Transverse colon (tissue), 4 donors: ENCODE results near the gene STRIT1. TPM values are rescaled to one million over a fixed set of nuclear protein-coding genes. Genes with fewer than 3 reads are reported as not detected.

Source experiments
- DNase-seq: peaks from one replicate; pipeline ENCODE4 v3.0.0-alpha.2; 2019
- H3K27ac ChIP-seq, 4 donors: fragments of 200-600 bp; sonication (generic); 2 replicates each; pipeline ENCODE4 v1.5.1; 2016 to 2018; ENCODE audit warnings: inconsistent platforms in 4 of 4
- H3K27me3 ChIP-seq: fragments of 200-600 bp; sonication (generic); 2 replicates; pipeline ENCODE4 v1.5.1; 2017; ENCODE audit warnings: inconsistent platforms
- H3K36me3 ChIP-seq, 4 donors: fragments of 200-600 bp; sonication (generic); 2 replicates each; pipeline ENCODE4 v1.5.1; 2017 to 2019; ENCODE audit warnings: inconsistent platforms in 4 of 4
- H3K4me1 ChIP-seq, 4 donors: fragments of 200-600 bp; sonication (generic); 2 replicates each; pipeline ENCODE4 v1.5.1; 2017 to 2020; ENCODE audit warnings: inconsistent platforms in 4 of 4
- H3K4me3 ChIP-seq, 4 donors: fragments of 200-600 bp; sonication (generic); 1 replicate in 1 of 4; 2 replicates in 3 of 4; pipeline versions ENCODE4 v1.5.1 to v1.6.1; 2017 to 2019; ENCODE audit warnings: inconsistent platforms in 4 of 4
- H3K9me3 ChIP-seq, 2 donors: fragments of 200-600 bp; sonication (generic); 2 replicates each; pipeline ENCODE4 v1.5.1; 2017 to 2019; ENCODE audit warnings: inconsistent platforms in 2 of 2
- CTCF ChIP-seq, 5 experiments: fragments of 200-600 bp in 3 of 5; fragments of 450-650 bp in 2 of 5; sonication (generic) in 3 of 5; IDR thresholded peaks; 1 replicate in 2 of 5; 2 replicates in 3 of 5; pipeline ENCODE4 v1.5.1; 2016 to 2017; ENCODE audit warnings: antibody characterized with exemption in 5 of 5, inconsistent platforms in 3 of 5, mild to moderate bottlenecking in 2 of 5, moderate library complexity in 1 of 5
- EP300 ChIP-seq: sonication (generic); formaldehyde crosslinking; IDR thresholded peaks from one replicate; pipeline ENCODE4 v1.6.1; 2017; ENCODE audit warnings: antibody characterized with exemption, low read depth
- POLR2A ChIP-seq: fragments of 450-650 bp; IDR thresholded peaks from one replicate; pipeline ENCODE4 v1.6.1; 2016; ENCODE audit warnings: antibody characterized with exemption, mild to moderate bottlenecking, moderate library complexity
- POLR2AphosphoS5 ChIP-seq, 3 donors: sonication (generic); formaldehyde crosslinking; IDR thresholded peaks; one replicate each; pipeline ENCODE4 v1.6.1; 2016; ENCODE audit warnings: antibody characterized with exemption in 3 of 3
- WGBS, 2 donors: methylation state at CpG; one replicate each; pipeline ENCODE4 v1.1.5; 2018; ENCODE audit warnings: low coverage in 1 of 2; 5-methylcytosine and 5-hydroxymethylcytosine counted together
- in situ Hi-C, 4 donors: fragments of 200-750 bp; cut with MboI; loops; one replicate each; pipeline versions ENCODE4 v1.15.0 to v1.15.1; 2017; ENCODE audit warnings: low sequenced_read_pairs in 3 of 4, low pct_ligation_motif_present in 1 of 4, low pct_unique_long_range_greater_than_20kb in 1 of 4
- intact Hi-C: fragments of 100-400 bp; cut with DNase I; formaldehyde crosslinking; loops from one replicate; pipeline ENCODE4 v1.15.1; 2023; ENCODE audit warnings: low total_unique reads
- total RNA-seq, 4 donors: library from RNA; depleted of rRNA; stranded (reverse); fragments of >200 nt; gene quantifications; one replicate each; pipeline ENCODE4 v1.1.0, GENCODE V29; 2016

Gene STRIT1
- total RNA-seq, 4 donors from 2014 or later, result 2.5 TPM; not detected in 3

- TF ChIP-seq CTCF (IDR thresholded peaks at IDR 0.05) (no peak), POLR2AphosphoS5 (IDR thresholded peaks at IDR 0.05) (no peak), EP300 (no peak), POLR2A (no peak)
- 86 to 100% methylated on average over 2 to 28 of the region's 28 CpGs for WGBS, 2 donors
- H3K4me3 ChIP-seq, result no peak overlapping the region
These were observed 16.1 kb upstream of the STRIT1 start for GRCh38 chr3:155309581-155309980.

GRCh38 chr3:155308831-155309230 lies 15.3 kb upstream of the STRIT1 start:
- no peak for TF ChIP-seq CTCF (IDR thresholded peaks at IDR 0.05)
- no peak for TF ChIP-seq POLR2A
- TF ChIP-seq POLR2AphosphoS5 (IDR thresholded peaks at IDR 0.05), result no peak
- TF ChIP-seq EP300, result no peak
- no peaks in the 10 kb centered on the region for H3K36me3 ChIP-seq
- no peaks in the 10 kb centered on the region for H3K9me3 ChIP-seq
- in situ Hi-C loops, result loop anchor here in 3 of 4 donors (25.0 kb wide), 2 partner anchors 347 to 547 kb away; no protein-coding TSS in a partner anchor
- 82 to 87% methylated on average over 6 to 9 of the region's 9 CpGs for WGBS, 2 donors
- H3K4me1 ChIP-seq, result no peaks in the 10 kb centered on the region
- no peaks in the 10 kb centered on the region for H3K27me3 ChIP-seq
- H3K27ac ChIP-seq, result no peak overlapping the region
- DNase-seq, result no peak
- no peak overlapping the region for H3K4me3 ChIP-seq
- intact Hi-C loops, result no loop called here

More at GRCh38 chr3:155309581-155309980, 16.1 kb upstream of the STRIT1 start:
- DNase-seq, result no peak
- no peaks in the 10 kb centered on the region for H3K4me1 ChIP-seq
- no peaks in the 10 kb centered on the region for H3K36me3 ChIP-seq
- intact Hi-C loops, result no loop called here
- no peak overlapping the region for H3K27ac ChIP-seq
- no peaks in the 10 kb centered on the region for H3K9me3 ChIP-seq
- in situ Hi-C loops, result loop anchor here in 3 of 4 donors (25.0 kb wide), 2 partner anchors 347 to 547 kb away; no protein-coding TSS in a partner anchor
- H3K27me3 ChIP-seq, result no peaks in the 10 kb centered on the region

GRCh38 chr3:155307183-155307582 lies 13.7 kb upstream of the STRIT1 start:
- no peak for DNase-seq
- Histone ChIP-seq H3K4me1 (no peaks in the 10 kb centered on the region), H3K27me3 (no peaks in the 10 kb centered on the region), H3K9me3 (no peaks in the 10 kb centered on the region), H3K36me3 (no peaks in the 10 kb centered on the region), H3K4me3 (no peak overlapping the region), H3K27ac (no peak overlapping the region)
- intact Hi-C loops (no loop called here), in situ Hi-C loops (loop anchor here in 3 of 4 donors (25.0 kb wide), 2 partner anchors 345 to 545 kb away; no protein-coding TSS in a partner anchor)
- TF ChIP-seq CTCF (IDR thresholded peaks at IDR 0.05) (no peak), POLR2A (no peak), EP300 (no peak), POLR2AphosphoS5 (IDR thresholded peaks at IDR 0.05) (no peak)
- 64 to 93% methylated on average over 7 of the region's 7 CpGs for WGBS, 2 donors

GRCh38 chr3:155304394-155304793 lies 10.9 kb upstream of the STRIT1 start:
- Histone ChIP-seq H3K4me3 (no peak overlapping the region), H3K27ac (no peak overlapping the region), H3K36me3 (no peaks in the 10 kb centered on the region), H3K27me3 (no peaks in the 10 kb centered on the region), H3K9me3 (no peaks in the 10 kb centered on the region), H3K4me1 (no peaks in the 10 kb centered on the region)
- intact Hi-C loops, result no loop called here
- no peak for TF ChIP-seq EP300
- no peak for TF ChIP-seq POLR2A
- no peak for TF ChIP-seq POLR2AphosphoS5 (IDR thresholded peaks at IDR 0.05)
- TF ChIP-seq CTCF (IDR thresholded peaks at IDR 0.05), result no peak
- in situ Hi-C loops, result loop anchor here in 3 of 4 donors (25.0 kb wide), 2 partner anchors 342 to 542 kb away; no protein-coding TSS in a partner anchor
- no peak for DNase-seq
- WGBS, 2 donors, result 72 to 74% methylated on average over 2 of the region's 2 CpGs
